ENCODE measurements around the gene GUCA2B.

- TF ChIP-seq EZH2 (IDR thresholded peaks at IDR 0.05; ENCODE audit: low read length), result no peak
- TF ChIP-seq CTCF (optimal IDR thresholded peaks at IDR 0.05 in 1 of 3, IDR thresholded peaks at IDR 0.05 in 1 of 3, conservative IDR thresholded peaks at IDR 0.05 in 1 of 3; ENCODE audit: extremely low read depth in 1 of 3, insufficient read depth in 2 of 3, low read length in 3 of 3), result no peak
Observed at GRCh38 chr1:42184616-42185015, 31.4 kb downstream of the GUCA2B start.

All from keratinocyte (primary cell).